ENCODE results near the gene HECTD1. TPM values are rescaled to one million over a fixed set of nuclear protein-coding genes. Genes with fewer than 3 reads are reported as not detected.

Gene HECTD1
- total RNA-seq, 1 experiment from 2014 or later, result 160 TPM

DNA sequence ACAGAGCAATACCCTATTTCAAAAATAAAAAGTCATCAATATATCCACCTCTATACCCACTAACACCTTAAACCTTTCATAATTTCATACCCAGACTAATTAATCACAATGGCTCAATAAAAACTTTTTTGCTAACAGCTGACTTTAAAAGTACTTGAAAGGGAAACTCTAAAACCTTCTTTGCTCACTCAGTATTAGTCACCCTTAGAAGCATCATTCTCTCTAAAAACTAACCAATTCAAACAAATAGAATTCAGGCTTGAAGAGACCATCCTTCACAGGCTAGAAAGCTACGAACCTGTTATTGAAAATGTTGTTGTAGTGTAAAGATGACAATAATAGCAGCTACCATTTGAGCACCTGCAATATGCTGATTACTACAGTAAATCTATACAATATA, 37.2 kb downstream of the HECTD1 start:
- Histone ChIP-seq H3K27me3 (ENCODE audit: insufficient read depth, low read length) (no peaks in the 10 kb centered on the region), H3K9me2 (ENCODE audit: insufficient read depth) (no peaks in the 10 kb centered on the region), H3K79me2 (ENCODE audit: insufficient read depth, low read length) (peaks cover 18% of the 10 kb centered on the region), H3K36me3 (ENCODE audit: control insufficient read depth in 1 of 2, insufficient read depth in 2 of 2, low read length in 2 of 2) (peaks cover 33 to 36% of the 10 kb centered on the region in 2 experiments; a peak in 3 of 4 replicates), H3K4me1 (ENCODE audit: control insufficient read depth in 1 of 2, insufficient read depth in 2 of 2, low read length in 2 of 2) (peaks cover 16 to 32% of the 10 kb centered on the region in 2 experiments), H3K27ac (ENCODE audit: low read depth, low read length) (no peak overlapping the region), H3K9me3 (ENCODE audit: control insufficient read depth in 1 of 2, insufficient read depth in 1 of 2, low read depth in 1 of 2, low read length in 2 of 2) (no peaks in the 10 kb centered on the region), H3K9ac (ENCODE audit: low read length) (no peak overlapping the region), H2AFZ (ENCODE audit: low read depth, low read length, poor library complexity, severe bottlenecking) (no peak overlapping the region), H3K4me3 (replicated peaks in 1 of 2; ENCODE audit: low read depth in 1 of 2, low read length in 2 of 2) (no peak overlapping the region), H3K4me2 (ENCODE audit: low read length) (no peak overlapping the region), H4K20me1 (ENCODE audit: insufficient read depth) (no peaks in the 10 kb centered on the region)
- DNase-seq (ENCODE audit: low read depth, low spot score) (no peak), ATAC-seq (no peak)
- ChIA-PET RAD21 (ENCODE audit: low non-redundant PET in 1 of 2, low total read pairs in 2 of 2, uncharacterized antibody in 2 of 2, unreplicated experiment in 2 of 2) (no interaction called here), POLR2A (no interaction called here), CTCF (no interaction called here)
- no TSS peak for BruUV-seq (replicated peaks)
- no peak for TF ChIP-seq ELF1 (IDR thresholded peaks at IDR 0.05; ENCODE audit: borderline replicate concordance, low read depth)
- intact Hi-C loops (cut with micrococcal nuclease), result no loop called here

DNA sequence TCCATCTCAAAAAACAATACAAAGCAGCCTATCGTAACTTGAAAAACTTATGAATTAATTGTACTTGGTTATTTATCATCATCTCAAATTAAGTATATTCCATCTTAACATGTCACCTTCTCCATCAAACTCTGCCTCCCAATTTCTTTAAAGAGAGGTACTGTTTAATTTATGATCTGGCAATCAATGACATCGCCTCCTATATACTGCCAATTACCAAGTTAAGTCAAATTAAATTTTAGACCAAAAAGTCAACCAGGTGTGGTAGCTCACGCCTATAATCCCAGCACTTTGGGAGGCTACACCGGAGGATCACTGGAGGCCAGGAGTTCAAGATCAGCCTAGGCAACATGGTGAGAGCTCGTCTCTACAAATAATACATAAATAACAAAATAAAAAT, 37.7 kb downstream of the HECTD1 start:
- DNase-seq (ENCODE audit: low read depth, low spot score) (no peak), ATAC-seq (no peak)
- POLR2A ChIA-PET, result no interaction called here
- H3K79me2 ChIP-seq (ENCODE audit: insufficient read depth, low read length), result peaks cover 18% of the 10 kb centered on the region
- no peak overlapping the region for H3K4me3 ChIP-seq (replicated peaks in 1 of 2; ENCODE audit: low read depth in 1 of 2, low read length in 2 of 2)
- H3K4me1 ChIP-seq (ENCODE audit: control insufficient read depth in 1 of 2, insufficient read depth in 2 of 2, low read length in 2 of 2), result peaks cover 21 to 37% of the 10 kb centered on the region in 2 experiments
- H3K9me3 ChIP-seq (ENCODE audit: control insufficient read depth in 1 of 2, insufficient read depth in 1 of 2, low read depth in 1 of 2, low read length in 2 of 2), result no peaks in the 10 kb centered on the region
- TF ChIP-seq, protein P1, sequence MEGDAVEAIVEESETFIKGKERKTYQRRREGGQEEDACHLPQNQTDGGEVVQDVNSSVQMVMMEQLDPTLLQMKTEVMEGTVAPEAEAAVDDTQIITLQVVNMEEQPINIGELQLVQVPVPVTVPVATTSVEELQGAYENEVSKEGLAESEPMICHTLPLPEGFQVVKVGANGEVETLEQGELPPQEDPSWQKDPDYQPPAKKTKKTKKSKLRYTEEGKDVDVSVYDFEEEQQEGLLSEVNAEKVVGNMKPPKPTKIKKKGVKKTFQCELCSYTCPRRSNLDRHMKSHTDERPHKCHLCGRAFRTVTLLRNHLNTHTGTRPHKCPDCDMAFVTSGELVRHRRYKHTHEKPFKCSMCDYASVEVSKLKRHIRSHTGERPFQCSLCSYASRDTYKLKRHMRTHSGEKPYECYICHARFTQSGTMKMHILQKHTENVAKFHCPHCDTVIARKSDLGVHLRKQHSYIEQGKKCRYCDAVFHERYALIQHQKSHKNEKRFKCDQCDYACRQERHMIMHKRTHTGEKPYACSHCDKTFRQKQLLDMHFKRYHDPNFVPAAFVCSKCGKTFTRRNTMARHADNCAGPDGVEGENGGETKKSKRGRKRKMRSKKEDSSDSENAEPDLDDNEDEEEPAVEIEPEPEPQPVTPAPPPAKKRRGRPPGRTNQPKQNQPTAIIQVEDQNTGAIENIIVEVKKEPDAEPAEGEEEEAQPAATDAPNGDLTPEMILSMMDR (IDR thresholded peaks at IDR 0.05 in 2 of 3, conservative IDR thresholded peaks at IDR 0.05 in 1 of 3; ENCODE audit: borderline replicate concordance in 1 of 3, insufficient read depth in 1 of 3, low read depth in 2 of 3, low read length in 2 of 3), result no peak
- TF ChIP-seq EGR1 (IDR thresholded peaks at IDR 0.05; ENCODE audit: low read depth), result no peak
- TF ChIP-seq YY1 (IDR thresholded peaks at IDR 0.05; ENCODE audit: extremely low read depth, insufficient replicate concordance, low read depth, low read length), result no peak
- TF ChIP-seq TCF7L2 (IDR thresholded peaks at IDR 0.05; ENCODE audit: borderline replicate concordance, extremely low read depth, insufficient read depth, insufficient read length), result no peak
- no peak for TF ChIP-seq ZFX (IDR thresholded peaks at IDR 0.05)
- TF ChIP-seq EZH2phosphoT487 (IDR thresholded peaks at IDR 0.05; ENCODE audit: borderline replicate concordance), result no peak
- TF ChIP-seq, protein P2, sequence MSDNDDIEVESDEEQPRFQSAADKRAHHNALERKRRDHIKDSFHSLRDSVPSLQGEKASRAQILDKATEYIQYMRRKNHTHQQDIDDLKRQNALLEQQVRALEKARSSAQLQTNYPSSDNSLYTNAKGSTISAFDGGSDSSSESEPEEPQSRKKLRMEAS (IDR thresholded peaks at IDR 0.05), result no peak
- TF ChIP-seq, protein P3, sequence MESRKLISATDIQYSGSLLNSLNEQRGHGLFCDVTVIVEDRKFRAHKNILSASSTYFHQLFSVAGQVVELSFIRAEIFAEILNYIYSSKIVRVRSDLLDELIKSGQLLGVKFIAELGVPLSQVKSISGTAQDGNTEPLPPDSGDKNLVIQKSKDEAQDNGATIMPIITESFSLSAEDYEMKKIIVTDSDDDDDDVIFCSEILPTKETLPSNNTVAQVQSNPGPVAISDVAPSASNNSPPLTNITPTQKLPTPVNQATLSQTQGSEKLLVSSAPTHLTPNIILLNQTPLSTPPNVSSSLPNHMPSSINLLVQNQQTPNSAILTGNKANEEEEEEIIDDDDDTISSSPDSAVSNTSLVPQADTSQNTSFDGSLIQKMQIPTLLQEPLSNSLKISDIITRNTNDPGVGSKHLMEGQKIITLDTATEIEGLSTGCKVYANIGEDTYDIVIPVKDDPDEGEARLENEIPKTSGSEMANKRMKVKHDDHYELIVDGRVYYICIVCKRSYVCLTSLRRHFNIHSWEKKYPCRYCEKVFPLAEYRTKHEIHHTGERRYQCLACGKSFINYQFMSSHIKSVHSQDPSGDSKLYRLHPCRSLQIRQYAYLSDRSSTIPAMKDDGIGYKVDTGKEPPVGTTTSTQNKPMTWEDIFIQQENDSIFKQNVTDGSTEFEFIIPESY (IDR thresholded peaks at IDR 0.05; ENCODE audit: extremely low read depth, insufficient replicate concordance, low read length), result no peak
- no peak for TF ChIP-seq SIN3A (IDR thresholded peaks at IDR 0.05; ENCODE audit: low read depth)
- peaks cover 32 to 34% of the 10 kb centered on the region in 2 experiments; a peak in 3 of 4 replicates for H3K36me3 ChIP-seq (ENCODE audit: control insufficient read depth in 1 of 2, insufficient read depth in 2 of 2, low read length in 2 of 2)
- H3K4me2 ChIP-seq (ENCODE audit: low read length), result no peak overlapping the region
- no peak overlapping the region for H3K9ac ChIP-seq (ENCODE audit: low read length)
- no peak overlapping the region for H2AFZ ChIP-seq (ENCODE audit: low read depth, low read length, poor library complexity, severe bottlenecking)
- H3K27ac ChIP-seq (ENCODE audit: low read depth, low read length), result no peak overlapping the region
- CTCF ChIA-PET, result no interaction called here
- RAD21 ChIA-PET (ENCODE audit: low non-redundant PET in 1 of 2, low total read pairs in 2 of 2, uncharacterized antibody in 2 of 2, unreplicated experiment in 2 of 2), result no interaction called here
- H3K27me3 ChIP-seq (ENCODE audit: insufficient read depth, low read length), result no peaks in the 10 kb centered on the region
- no peaks in the 10 kb centered on the region for H4K20me1 ChIP-seq (ENCODE audit: insufficient read depth)
- no TSS peak for BruUV-seq (replicated peaks)
- no peaks in the 10 kb centered on the region for H3K9me2 ChIP-seq (ENCODE audit: insufficient read depth)
- intact Hi-C loops (cut with micrococcal nuclease), result no loop called here

Measured in HCT116 (cell line).